Measurements from ENCODE around the gene MN1.

Gene MN1

GRCh38 chr22:27827604-27828587 is 26.3 kb upstream of the MN1 start:
- DNase-seq (ENCODE audit: low read depth, low spot score), result no peak

GRCh38 chr22:27825174-27825573 is 23.6 kb upstream of the MN1 start:
- DNase-seq (ENCODE audit: low read depth, low spot score), result no peak

DNA sequence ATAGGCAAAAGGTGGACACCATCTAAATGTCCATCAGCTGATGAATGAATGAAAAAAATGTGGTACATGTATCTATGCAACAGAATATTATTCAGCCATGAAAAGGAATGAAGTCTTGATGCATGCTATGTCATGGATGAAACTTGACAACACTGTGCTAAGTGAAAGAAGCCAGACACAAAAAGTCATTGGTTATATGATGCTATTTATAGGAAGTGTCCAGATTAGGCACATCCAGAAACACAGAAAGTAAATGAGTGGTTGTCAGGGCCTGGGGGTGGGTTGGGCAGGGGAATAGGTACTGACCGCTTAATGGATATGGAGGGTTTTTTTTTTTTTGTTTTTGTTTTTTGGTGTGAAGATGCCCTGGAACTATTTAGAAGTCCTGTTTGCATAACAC is 21.7 kb upstream of the MN1 start:
- DNase-seq (ENCODE audit: low read depth, low spot score), result no peak

GRCh38 chr22:27820896-27821866 is 19.6 kb upstream of the MN1 start:
- DNase-seq (ENCODE audit: low read depth, low spot score), result peak; percentile 64

- DNase-seq (ENCODE audit: low read depth, low spot score), result no peak
Measured at GRCh38 chr22:27816552-27816951, 15.0 kb upstream of the MN1 start.

GRCh38 chr22:27815826-27816530 is 14.4 kb upstream of the MN1 start:
- no peak for DNase-seq (ENCODE audit: low read depth, low spot score)

DNA sequence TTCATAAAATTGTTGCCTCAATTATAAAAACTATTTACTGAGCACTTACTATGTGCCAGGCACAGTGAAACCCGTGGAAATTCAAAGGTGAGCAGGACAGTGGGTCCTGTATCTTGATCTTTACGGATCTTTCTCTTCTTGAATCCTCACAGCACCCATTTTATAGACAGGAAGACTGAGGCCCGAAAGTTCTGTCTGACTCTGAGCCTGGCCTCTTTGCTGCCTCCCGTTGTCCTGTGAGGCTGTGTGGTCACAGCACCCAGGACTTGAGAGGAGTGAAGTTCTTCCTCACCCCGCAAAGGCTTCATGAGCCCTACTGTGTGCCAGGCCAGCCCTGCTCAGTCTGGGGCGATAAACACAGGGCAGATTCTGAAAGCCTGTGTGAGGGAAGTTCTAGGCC is 13.4 kb upstream of the MN1 start:
- DNase-seq (ENCODE audit: low read depth, low spot score), result no peak

DNA sequence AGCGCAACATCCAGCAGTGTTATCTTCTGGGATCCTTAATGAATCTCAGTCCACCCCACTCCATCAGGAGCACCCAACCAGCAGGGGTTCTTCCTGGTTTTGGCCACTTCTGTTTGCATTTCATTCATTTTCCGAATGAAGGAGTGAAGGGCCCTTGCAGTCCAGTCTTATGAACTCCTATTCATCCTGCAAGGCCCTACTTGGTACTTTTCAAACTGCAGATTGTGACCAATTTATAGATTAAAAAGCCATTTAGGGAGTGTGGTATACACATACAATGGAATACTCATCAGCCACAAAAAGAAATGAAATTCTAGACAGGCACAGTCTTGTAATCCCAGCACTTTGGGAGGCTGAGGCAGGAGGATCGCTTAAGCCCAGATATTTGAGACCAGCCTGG is 10.2 kb upstream of the MN1 start:
- DNase-seq (ENCODE audit: low read depth, low spot score), result no peak

DNA sequence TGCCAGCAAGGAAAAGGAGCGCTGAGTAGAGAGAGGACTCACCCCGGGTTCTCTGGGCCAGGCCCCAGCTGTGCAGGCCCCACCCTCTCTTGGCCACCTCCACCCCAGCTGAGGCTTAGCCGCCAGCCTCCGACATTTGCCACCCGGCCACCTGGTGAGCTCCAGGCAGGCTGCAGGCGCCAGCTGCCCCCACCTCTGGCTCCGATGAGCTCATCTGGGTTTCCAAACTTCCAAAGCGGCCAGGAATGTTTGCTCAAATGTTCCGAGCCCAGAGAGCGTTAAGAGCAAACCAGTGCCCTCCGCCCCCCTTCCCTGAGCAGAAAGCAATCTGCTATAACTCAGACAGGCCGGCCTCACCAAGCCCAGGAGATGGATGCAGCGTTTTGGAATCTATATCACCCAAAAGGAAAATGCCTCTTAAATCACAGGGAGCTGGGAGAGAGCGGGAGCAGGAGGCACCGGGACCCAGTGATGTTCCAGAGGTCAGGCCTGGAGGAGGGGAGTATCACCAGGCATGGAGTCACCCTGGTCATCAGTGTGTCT is 9.1 kb upstream of the MN1 start:
- peak; percentile 79 for DNase-seq (ENCODE audit: low read depth, low spot score)

DNA sequence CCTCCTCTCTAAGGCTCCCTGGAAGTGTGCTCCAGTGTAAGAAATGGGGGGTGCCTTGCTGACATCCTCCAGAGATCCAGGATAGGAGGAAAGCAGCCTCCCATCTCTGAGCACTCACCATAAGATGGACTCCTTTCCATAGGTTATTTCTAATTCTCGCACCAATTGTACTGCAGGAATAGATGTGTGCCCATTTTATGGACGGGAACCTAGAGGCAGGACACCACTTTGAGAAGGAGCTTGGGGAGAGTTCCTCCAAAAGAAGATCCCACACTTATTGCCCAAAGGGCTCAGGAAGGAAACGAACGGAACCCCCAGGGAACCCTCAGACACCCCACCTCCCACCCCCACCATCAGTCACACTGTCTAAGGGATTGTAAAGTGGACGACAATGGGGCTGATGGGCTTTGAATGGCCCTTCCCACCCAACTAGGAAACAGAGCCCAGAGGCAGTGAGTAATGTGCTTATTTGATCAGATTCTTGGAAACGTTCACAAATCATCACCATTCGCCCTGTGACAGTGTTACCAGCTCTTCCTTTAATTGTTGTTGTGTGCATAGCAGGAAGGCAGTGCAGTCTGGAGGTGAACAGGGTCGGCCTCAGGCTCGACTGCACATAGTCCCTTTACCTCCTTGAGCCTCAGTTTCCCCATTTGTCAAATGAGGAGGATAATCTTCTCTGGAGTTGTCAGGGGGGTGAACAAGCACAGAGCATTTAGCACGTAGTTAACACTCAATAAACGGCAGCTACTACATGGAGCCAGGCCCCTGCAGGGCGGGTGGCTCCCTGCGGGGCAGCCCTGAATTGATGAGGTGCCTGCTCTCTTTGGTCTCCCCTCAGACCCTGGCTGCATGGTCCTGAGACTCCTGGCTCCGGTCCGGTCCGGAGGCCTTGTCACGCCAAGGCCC is 8.4 kb upstream of the MN1 start:
- DNase-seq (ENCODE audit: low read depth, low spot score), result peak; percentile 19

GRCh38 chr22:27809226-27809603 is 7.7 kb upstream of the MN1 start:
- DNase-seq (ENCODE audit: low read depth, low spot score), result no peak

GRCh38 chr22:27808451-27809225 is 7.1 kb upstream of the MN1 start:
- no peak for DNase-seq (ENCODE audit: low read depth, low spot score)

GRCh38 chr22:27805841-27806240 is 4.3 kb upstream of the MN1 start:
- DNase-seq (ENCODE audit: low read depth, low spot score), result no peak

- peak; percentile 86 for DNase-seq (ENCODE audit: low read depth, low spot score)
Measured at GRCh38 chr22:27804470-27805297, 3.1 kb upstream of the MN1 start.

GRCh38 chr22:27803841-27804415 is 2.4 kb upstream of the MN1 start:
- DNase-seq (ENCODE audit: low read depth, low spot score), result no peak

GRCh38 chr22:27802346-27803073 is 954 bp upstream of the MN1 start:
- peak; percentile 51 for DNase-seq (ENCODE audit: low read depth, low spot score)

- peak; percentile 80 for DNase-seq (ENCODE audit: low read depth, low spot score)
Measured at GRCh38 chr22:27801202-27801615, 347 bp downstream of the MN1 start.

Measured in astrocyte of the hippocampus (primary cell).